BJ (cell line): ENCODE measurements around the gene RNGTT. TPM values are rescaled to one million over a fixed set of nuclear protein-coding genes. Genes with fewer than 3 reads are reported as not detected.
"Not testable (repeated sequence)": the region's sequence is repeated elsewhere in the genome, so short reads cannot be mapped to it uniquely, and the experiment has no call there.

Source experiments
- CTCF ChIA-PET: fragments of 350-600 bp; formaldehyde crosslinking; extraction: SDS; loops from one replicate; lab custom pipeline; 2021; ENCODE audit warnings: antibody characterized with exemption, inconsistent platforms; lab: Yijun Ruan, JAX
- POLR2A ChIA-PET: fragments of 300-600 bp; sonication (Branson Sonifier 250); formaldehyde crosslinking; extraction: SDS; loops from one replicate; lab custom pipeline; 2021; ENCODE audit warnings: antibody characterized with exemption; lab: Charles Lee
- DNase-seq: peaks from one replicate; pipeline ENCODE4 v3.0.0-alpha.2; 2011; ENCODE audit warnings: low read depth
- H3K27me3 ChIP-seq: 2 replicates; pipeline ENCODE4 v1.6.0; 2011; ENCODE audit warnings: low read length; ENCODE audit not compliant: control insufficient read depth, insufficient read depth
- H3K36me3 ChIP-seq: 2 replicates; pipeline ENCODE4 v1.5.1; 2011; ENCODE audit warnings: low read length; ENCODE audit not compliant: control insufficient read depth, insufficient read depth
- H3K4me3 ChIP-seq: 2 replicates; pipeline ENCODE4 v1.5.1; 2011; ENCODE audit warnings: low read depth, mild to moderate bottlenecking, control low read depth, low read length
- polyA plus RNA-seq: library from polyadenylated mRNA; depleted of rRNA; stranded (reverse); fragments of >200 nt; gene quantifications from 2 replicates; pipeline ENCODE4 v1.2.3, GENCODE V29; 2011
- TF ChIP-seq, protein P1 (sequence below): IDR thresholded peaks from 2 replicates; pipeline ENCODE4 v1.5.1; 2011; ENCODE audit warnings: low read depth, mild to moderate bottlenecking, control low read depth, inconsistent platforms, low read length, moderate library complexity; ENCODE audit not compliant: insufficient read depth

RNGTT gene
- polyA plus RNA-seq, 1 experiment: 3.2 TPM

DNA sequence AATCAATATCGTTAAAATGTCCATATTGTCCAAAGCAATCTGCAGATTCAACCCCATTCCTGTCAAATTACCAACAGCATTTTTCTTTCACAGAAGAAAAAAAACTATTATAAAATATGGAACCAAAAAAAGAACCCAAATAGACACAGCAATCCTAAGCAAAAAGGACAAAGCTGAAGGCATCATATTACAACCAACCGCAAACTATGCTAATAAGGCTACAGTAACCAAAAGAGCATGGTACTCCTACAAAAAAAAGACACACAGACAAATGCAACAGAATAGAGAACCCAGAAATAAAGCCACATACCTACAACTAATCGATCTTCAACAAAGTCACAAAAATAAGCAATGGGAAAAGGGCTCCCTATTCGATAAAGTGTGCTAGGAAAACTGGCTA is 49.2 kb downstream of the RNGTT start:
- CTCF ChIA-PET: no interaction called here
- no peak for DNase-seq
- POLR2A ChIA-PET: no interaction called here
- Histone ChIP-seq H3K36me3 (no peaks in the 10 kb centered on the region), H3K27me3 (no peaks in the 10 kb centered on the region), H3K4me3 (no peak overlapping the region)
- TF ChIP-seq, protein P1, sequence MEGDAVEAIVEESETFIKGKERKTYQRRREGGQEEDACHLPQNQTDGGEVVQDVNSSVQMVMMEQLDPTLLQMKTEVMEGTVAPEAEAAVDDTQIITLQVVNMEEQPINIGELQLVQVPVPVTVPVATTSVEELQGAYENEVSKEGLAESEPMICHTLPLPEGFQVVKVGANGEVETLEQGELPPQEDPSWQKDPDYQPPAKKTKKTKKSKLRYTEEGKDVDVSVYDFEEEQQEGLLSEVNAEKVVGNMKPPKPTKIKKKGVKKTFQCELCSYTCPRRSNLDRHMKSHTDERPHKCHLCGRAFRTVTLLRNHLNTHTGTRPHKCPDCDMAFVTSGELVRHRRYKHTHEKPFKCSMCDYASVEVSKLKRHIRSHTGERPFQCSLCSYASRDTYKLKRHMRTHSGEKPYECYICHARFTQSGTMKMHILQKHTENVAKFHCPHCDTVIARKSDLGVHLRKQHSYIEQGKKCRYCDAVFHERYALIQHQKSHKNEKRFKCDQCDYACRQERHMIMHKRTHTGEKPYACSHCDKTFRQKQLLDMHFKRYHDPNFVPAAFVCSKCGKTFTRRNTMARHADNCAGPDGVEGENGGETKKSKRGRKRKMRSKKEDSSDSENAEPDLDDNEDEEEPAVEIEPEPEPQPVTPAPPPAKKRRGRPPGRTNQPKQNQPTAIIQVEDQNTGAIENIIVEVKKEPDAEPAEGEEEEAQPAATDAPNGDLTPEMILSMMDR: no peak

DNA sequence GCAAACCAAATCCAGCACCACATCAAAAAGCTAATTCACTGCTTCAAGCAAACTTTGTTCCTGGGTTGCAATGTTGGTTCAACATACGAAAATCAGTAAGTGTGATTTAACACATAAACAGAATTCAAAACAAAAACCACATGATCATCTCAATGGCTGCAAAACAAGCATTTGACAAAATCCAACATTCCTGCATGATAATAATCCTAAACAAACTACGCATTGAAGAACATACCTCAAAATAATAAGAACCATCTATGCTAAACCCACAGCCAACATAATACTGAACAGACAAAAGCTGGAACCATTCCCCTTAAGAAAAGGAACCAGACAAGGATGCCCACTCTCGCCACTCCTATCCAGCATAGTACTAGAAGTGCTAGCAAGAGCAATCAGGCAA is 49.9 kb downstream of the RNGTT start:
- ChIA-PET CTCF (no interaction called here), POLR2A (no interaction called here)
- Histone ChIP-seq H3K4me3 (no peak overlapping the region), H3K36me3 (no peaks in the 10 kb centered on the region), H3K27me3 (no peaks in the 10 kb centered on the region)
- no peak for DNase-seq
- TF ChIP-seq, protein P1: no peak

DNA sequence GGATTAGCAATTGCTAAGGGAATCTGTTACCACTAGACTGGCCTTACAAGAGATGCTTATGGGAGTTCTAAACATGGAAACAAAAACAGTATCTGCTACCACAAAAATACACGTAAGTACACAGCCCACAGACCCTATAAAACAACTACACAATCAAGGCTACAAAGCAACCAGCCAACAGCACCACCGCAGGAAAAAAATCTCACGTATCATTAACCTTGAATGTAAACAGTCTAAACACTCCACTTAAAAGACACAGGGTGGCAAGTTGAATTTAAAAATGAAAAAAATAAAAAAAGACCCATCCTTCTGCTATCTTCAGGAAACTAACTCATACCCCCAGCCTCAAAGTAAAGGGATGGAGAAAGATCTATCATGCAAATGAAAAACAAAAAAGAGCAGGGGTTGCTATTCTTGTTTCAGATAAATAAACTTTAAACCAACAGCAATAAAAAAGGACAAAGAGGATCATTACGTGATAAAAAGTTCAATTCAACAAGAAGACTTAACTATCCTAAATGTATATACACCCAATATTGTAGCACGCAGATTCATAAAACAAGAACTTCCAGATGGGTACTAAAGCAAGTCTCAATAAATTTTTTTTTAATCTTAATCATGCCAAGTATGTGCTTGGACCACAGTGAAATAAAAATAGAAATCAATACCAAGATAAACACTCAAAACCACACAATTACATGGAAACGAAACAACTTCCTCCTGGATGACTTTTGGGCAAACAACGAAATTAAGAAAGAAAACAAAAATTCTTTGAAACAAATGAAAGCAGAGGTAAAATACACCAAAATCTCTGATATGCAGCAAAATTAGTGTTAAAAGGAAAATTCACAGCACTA is 52.3 kb downstream of the RNGTT start:
- TF ChIP-seq, protein P1: no peak
- no peak for DNase-seq
- no peaks in the 10 kb centered on the region for H3K27me3 ChIP-seq
- POLR2A ChIA-PET: no interaction called here
- CTCF ChIA-PET: no interaction called here
- H3K4me3 ChIP-seq: no peak overlapping the region
- no peaks in the 10 kb centered on the region for H3K36me3 ChIP-seq

DNA sequence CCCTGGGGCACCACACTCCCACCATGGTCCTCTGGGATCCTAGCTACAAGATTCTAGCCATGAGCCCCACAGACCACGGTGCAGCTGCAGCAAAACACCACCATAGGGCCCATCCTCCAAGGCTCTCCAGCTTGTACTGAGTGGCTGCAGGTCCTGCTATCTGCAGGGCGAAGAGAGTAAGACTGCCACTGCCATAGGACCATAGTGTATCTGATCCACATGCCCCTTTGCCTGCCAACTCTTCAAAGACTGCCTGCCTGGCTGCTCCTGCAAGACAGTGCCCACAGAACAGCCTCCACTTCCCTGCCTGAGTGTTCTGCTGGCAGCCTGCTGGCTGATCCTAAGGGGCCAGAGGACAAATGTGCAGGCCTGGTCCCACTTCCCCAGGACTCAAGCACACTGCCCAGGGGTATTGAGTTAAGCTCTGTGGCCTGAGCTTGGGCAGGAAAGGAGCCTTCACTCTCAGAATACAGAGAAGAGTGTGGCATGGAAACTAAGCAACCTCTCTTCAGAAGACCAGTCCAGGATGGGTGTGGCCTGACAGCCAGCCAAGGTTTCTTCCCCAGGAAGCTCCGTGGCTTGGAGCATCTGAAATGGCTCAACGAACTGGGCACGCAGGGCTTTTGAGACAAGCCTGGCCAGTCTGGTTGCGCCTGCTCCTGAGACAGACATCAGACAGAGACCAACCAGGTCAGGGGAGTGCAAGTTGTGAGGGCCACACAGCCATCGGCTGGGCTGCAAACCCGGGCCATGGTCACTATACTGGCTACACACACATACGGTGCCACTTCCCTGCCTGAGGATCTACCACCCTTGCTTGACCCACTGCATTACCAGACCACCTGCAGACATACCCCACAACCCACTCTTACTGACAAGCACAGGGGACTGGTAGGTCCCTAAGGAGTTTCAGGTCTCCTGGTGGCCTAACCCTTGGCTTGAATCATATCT is 54.5 kb downstream of the RNGTT start:
- Histone ChIP-seq H3K4me3 (no peak overlapping the region), H3K27me3 (no peaks in the 10 kb centered on the region), H3K36me3 (no peaks in the 10 kb centered on the region)
- CTCF ChIA-PET: interaction anchor here (0.6 to 1.4 kb wide), 4 partner anchors 10 to 1649 kb away, joined by 3 to 4 read pairs (median 3); no protein-coding TSS in a partner anchor
- POLR2A ChIA-PET: no interaction called here
- DNase-seq: no peak
- TF ChIP-seq, protein P1: no peak

DNA sequence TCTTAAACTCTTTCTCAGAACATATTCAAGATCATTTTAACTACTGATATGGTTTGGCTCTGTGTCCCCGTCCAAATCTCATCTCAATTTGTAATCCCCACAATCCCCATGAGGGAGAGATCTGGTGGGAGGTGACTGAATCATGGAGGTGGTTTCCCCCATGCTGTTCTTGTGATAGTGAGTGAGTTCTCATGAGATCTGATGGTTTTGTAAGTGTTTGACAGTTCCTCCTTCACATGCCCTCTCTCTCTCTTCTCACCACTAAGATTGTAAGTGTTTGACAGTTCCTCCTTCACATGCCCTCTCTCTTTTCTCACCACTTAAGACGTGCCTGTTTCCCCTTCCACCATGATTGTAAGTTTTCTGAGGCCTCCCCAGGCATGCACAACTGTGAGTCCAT is 56.3 kb downstream of the RNGTT start:
- ChIA-PET POLR2A (interaction anchor here (0.6 kb wide), 1 partner anchor 9 kb away, joined by 4 read pairs; no protein-coding TSS in a partner anchor), CTCF (interaction anchor here (1.3 to 2.0 kb wide), 2 partner anchors 11 kb away, joined by 4 to 7 read pairs; no protein-coding TSS in a partner anchor)
- DNase-seq: not testable (repeated sequence)

More for the DNA sequence above, 56.3 kb downstream of the RNGTT start:
- not testable (repeated sequence) for H3K36me3 ChIP-seq, H3K4me3 ChIP-seq, H3K27me3 ChIP-seq
